HCT116 (cell line): ENCODE data around the gene HYCC2. TPM values are rescaled to one million over a fixed set of nuclear protein-coding genes. Genes with fewer than 3 reads are reported as not detected.

ENCODE experiments used
- ATAC-seq: fragments of 200-7000 bp; cut with Tn5 transposase; 2 replicates; pipeline ENCODE4 v1.9.1; 2020; ENCODE audit warnings: mild to moderate bottlenecking, moderate library complexity
- BruUV-seq: library from RNA; stranded (reverse); fragments of 400-500 nt; replicated peaks from 2 replicates; lab custom pipeline; 2021; lab: Mats Ljungman, UMichigan
- CTCF ChIA-PET: fragments of 300-600 bp; sonication (Branson Sonifier 250); formaldehyde crosslinking; loops from one replicate; lab custom pipeline; 2021; ENCODE audit warnings: antibody characterized with exemption; lab: Charles Lee
- POLR2A ChIA-PET: fragments of 300-600, 350-600 bp; sonication (Branson Sonifier 250); formaldehyde crosslinking; loops from one replicate; lab custom pipeline; 2021; ENCODE audit warnings: antibody characterized with exemption; lab: Charles Lee
- RAD21 ChIA-PET, 2 experiments: fragments of 300-600 bp; sonication (Branson Sonifier 250); formaldehyde crosslinking; loops; one replicate each; lab custom pipeline; 2023; ENCODE audit warnings: low total read pairs in 2 of 2; ENCODE audit not compliant: uncharacterized antibody in 2 of 2, unreplicated experiment in 2 of 2, low non-redundant PET in 1 of 2; lab: Charles Lee
- DNase-seq: peaks from one replicate; pipeline ENCODE4 v3.0.0-alpha.2; 2010; ENCODE audit warnings: low read depth, low spot score
- H2AFZ ChIP-seq: fragments of 200-600 bp; shearing (Covaris generic), sonication (generic); 2 replicates; pipeline ENCODE4 v1.6.1; 2017; ENCODE audit warnings: low read depth, mixed run types, mixed read lengths, antibody characterized with exemption, low read length; ENCODE audit not compliant: poor library complexity, severe bottlenecking
- H3K27ac ChIP-seq: 2 replicates; pipeline ENCODE4 v1.5.1; 2012; ENCODE audit warnings: low read depth, low read length
- H3K27me3 ChIP-seq: fragments of 200-600 bp; sonication (generic); 2 replicates; pipeline ENCODE4 v1.6.1; 2016; ENCODE audit warnings: mixed run types, low read length, mixed read lengths; ENCODE audit not compliant: insufficient read depth
- H3K36me3 ChIP-seq, 2 experiments: fragments of 200-500 bp in 1 of 2; fragments of 200-600 bp in 1 of 2; sonication (Bioruptor generic) in 1 of 2; sonication (generic) in 1 of 2; 2 replicates each; pipeline versions ENCODE4 v1.5.1 to v1.6.1; 2014 to 2016; ENCODE audit warnings: low read length in 2 of 2, inconsistent platforms in 1 of 2, mixed read lengths in 1 of 2, mixed run types in 1 of 2; ENCODE audit not compliant: insufficient read depth in 2 of 2, control insufficient read depth in 1 of 2
- H3K4me1 ChIP-seq, 2 experiments: fragments of 200-600 bp in 1 of 2; sonication (generic) in 1 of 2; 2 replicates each; pipeline versions ENCODE4 v1.5.1 to v1.6.1; 2012 to 2017; ENCODE audit warnings: low read length in 2 of 2, inconsistent platforms in 1 of 2, mild to moderate bottlenecking in 1 of 2, mixed read lengths in 1 of 2, mixed run types in 1 of 2, moderate library complexity in 1 of 2; ENCODE audit not compliant: insufficient read depth in 2 of 2, control insufficient read depth in 1 of 2
- H3K4me2 ChIP-seq: fragments of 200-600 bp; sonication (generic); 2 replicates; pipeline ENCODE4 v1.6.1; 2017; ENCODE audit warnings: mixed run types, low read length, mixed read lengths
- H3K4me3 ChIP-seq, 2 experiments: fragments of 200-600 bp in 1 of 2; sonication (generic) in 1 of 2; replicated peaks in 1 of 2; 2 replicates each; pipeline ENCODE4 v1.5.1; 2011 to 2016; ENCODE audit warnings: low read length in 2 of 2, control low read depth in 1 of 2, low read depth in 1 of 2, mild to moderate bottlenecking in 1 of 2, mixed read lengths in 1 of 2, mixed run types in 1 of 2
- H3K79me2 ChIP-seq: fragments of 200-600 bp; sonication (generic); 2 replicates; pipeline ENCODE4 v1.6.1; 2017; ENCODE audit warnings: mild to moderate bottlenecking, mixed run types, low read length, moderate library complexity, mixed read lengths; ENCODE audit not compliant: insufficient read depth
- H3K9ac ChIP-seq: fragments of 200-600 bp; sonication (generic); 2 replicates; pipeline ENCODE4 v1.6.1; 2016; ENCODE audit warnings: low read length, mixed read lengths
- H3K9me2 ChIP-seq: fragments of 200-600 bp; sonication (generic), shearing (Covaris generic); 2 replicates; pipeline ENCODE4 v1.6.1; 2017; ENCODE audit warnings: mixed run types, mild to moderate bottlenecking, moderate library complexity; ENCODE audit not compliant: insufficient read depth
- H3K9me3 ChIP-seq, 2 experiments: fragments of 200-500 bp in 1 of 2; fragments of 200-600 bp in 1 of 2; sonication (Bioruptor generic) in 1 of 2; sonication (generic) in 1 of 2; 2 replicates each; pipeline ENCODE4 v1.6.1; 2014 to 2017; ENCODE audit warnings: low read length in 2 of 2, mixed read lengths in 2 of 2, inconsistent platforms in 1 of 2, low read depth in 1 of 2, mild to moderate bottlenecking in 1 of 2, mixed run types in 1 of 2, moderate library complexity in 1 of 2; ENCODE audit not compliant: control insufficient read depth in 1 of 2, insufficient read depth in 1 of 2
- H4K20me1 ChIP-seq: fragments of 200-600 bp; sonication (generic), shearing (Covaris generic); 2 replicates; pipeline ENCODE4 v1.6.1; 2017; ENCODE audit warnings: mixed run types, mild to moderate bottlenecking, moderate library complexity; ENCODE audit not compliant: insufficient read depth
- EGR1 ChIP-seq: IDR thresholded peaks from 2 replicates; pipeline ENCODE4 v1.6.1; 2012; ENCODE audit warnings: low read depth
- EZH2 ChIP-seq: fragments of 200-600 bp; sonication (generic); IDR thresholded peaks from 2 replicates; pipeline ENCODE4 v1.6.1; 2017; ENCODE audit warnings: antibody characterized with exemption, mixed run types
- EZH2phosphoT487 ChIP-seq: fragments of 200-600 bp; IDR thresholded peaks from 2 replicates; pipeline ENCODE4 v1.6.1; 2018; ENCODE audit warnings: antibody characterized with exemption, borderline replicate concordance
- FOSL1 ChIP-seq: IDR thresholded peaks from 2 replicates; pipeline ENCODE4 v1.6.1; 2012; ENCODE audit warnings: low read depth
- RAD21 ChIP-seq: IDR thresholded peaks from 2 replicates; pipeline ENCODE4 v1.6.1; 2012; ENCODE audit warnings: low read depth, mild to moderate bottlenecking
- SIN3A ChIP-seq: IDR thresholded peaks from 2 replicates; pipeline ENCODE4 v1.6.1; 2012; ENCODE audit warnings: low read depth
- SP1 ChIP-seq: IDR thresholded peaks from 2 replicates; pipeline ENCODE4 v1.6.1; 2012; ENCODE audit warnings: low read depth
- TCF7L2 ChIP-seq: IDR thresholded peaks from 2 replicates; pipeline ENCODE4 v1.7.0; 2011; ENCODE audit warnings: borderline replicate concordance, inconsistent platforms; ENCODE audit not compliant: insufficient read depth, insufficient read length; ENCODE audit errors: extremely low read depth
- ZFX ChIP-seq: fragments of 450-650 bp; IDR thresholded peaks from 2 replicates; pipeline ENCODE4 v1.6.1; 2017
- intact Hi-C: fragments of 100-400 bp; cut with micrococcal nuclease; formaldehyde crosslinking; loops from 2 replicates; pipeline ENCODE4 v1.10.0; 2022
- total RNA-seq: library from RNA; stranded (reverse); gene quantifications from one replicate; pipeline ENCODE4 v1.2.1, GENCODE V29; 2021; ENCODE audit not compliant: unreplicated experiment
- TF ChIP-seq, protein P1 (sequence below), 3 experiments: fragments of 200-600 bp in 1 of 3; sonication (generic) in 1 of 3; IDR thresholded peaks in 2 of 3; conservative IDR thresholded peaks in 1 of 3; 2 replicates each; pipeline ENCODE4 v1.5.1; 2012 to 2017; ENCODE audit warnings: low read depth in 2 of 3, low read length in 2 of 3, antibody characterized with exemption in 1 of 3, borderline replicate concordance in 1 of 3, control low read depth in 1 of 3, mild to moderate bottlenecking in 1 of 3, mixed read lengths in 1 of 3, mixed run types in 1 of 3, moderate library complexity in 1 of 3; ENCODE audit not compliant: insufficient read depth in 1 of 3
- TF ChIP-seq, protein P2 (sequence below): IDR thresholded peaks from 2 replicates; pipeline ENCODE4 v1.6.1; 2012; ENCODE audit warnings: low read depth
- TF ChIP-seq, protein P3 (sequence below): IDR thresholded peaks from 2 replicates; pipeline ENCODE4 v1.6.1; 2012

HYCC2 gene
- total RNA-seq, 1 experiment from 2014 or later, result 9.9 TPM

DNA sequence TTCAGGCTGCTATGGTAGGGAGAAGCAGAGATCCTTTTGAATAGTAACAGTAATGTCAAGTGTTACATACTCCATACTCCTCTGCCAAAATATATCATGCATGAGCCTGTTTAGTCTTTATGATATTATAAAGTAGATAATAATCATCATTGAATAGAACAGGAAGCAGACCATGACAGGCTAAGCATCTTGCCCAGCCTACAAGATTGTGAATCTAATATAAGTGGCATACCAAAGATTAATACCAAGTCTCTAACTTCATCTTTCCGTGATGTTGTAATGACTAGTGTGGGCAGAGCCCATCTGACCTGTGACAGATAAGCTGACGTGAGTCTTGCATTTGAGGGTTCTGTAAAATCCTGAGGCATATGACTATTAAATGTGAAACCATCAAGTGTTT lies 13.4 kb upstream of the HYCC2 start:
- ChIA-PET POLR2A (no interaction called here), CTCF (no interaction called here), RAD21 (no interaction called here)
- TF ChIP-seq TCF7L2 (no peak), SP1 (no peak), RAD21 (no peak), FOSL1 (no peak), EZH2 (no peak), ZFX (no peak), EZH2phosphoT487 (no peak), EGR1 (no peak), SIN3A (no peak)
- TF ChIP-seq, protein P1, sequence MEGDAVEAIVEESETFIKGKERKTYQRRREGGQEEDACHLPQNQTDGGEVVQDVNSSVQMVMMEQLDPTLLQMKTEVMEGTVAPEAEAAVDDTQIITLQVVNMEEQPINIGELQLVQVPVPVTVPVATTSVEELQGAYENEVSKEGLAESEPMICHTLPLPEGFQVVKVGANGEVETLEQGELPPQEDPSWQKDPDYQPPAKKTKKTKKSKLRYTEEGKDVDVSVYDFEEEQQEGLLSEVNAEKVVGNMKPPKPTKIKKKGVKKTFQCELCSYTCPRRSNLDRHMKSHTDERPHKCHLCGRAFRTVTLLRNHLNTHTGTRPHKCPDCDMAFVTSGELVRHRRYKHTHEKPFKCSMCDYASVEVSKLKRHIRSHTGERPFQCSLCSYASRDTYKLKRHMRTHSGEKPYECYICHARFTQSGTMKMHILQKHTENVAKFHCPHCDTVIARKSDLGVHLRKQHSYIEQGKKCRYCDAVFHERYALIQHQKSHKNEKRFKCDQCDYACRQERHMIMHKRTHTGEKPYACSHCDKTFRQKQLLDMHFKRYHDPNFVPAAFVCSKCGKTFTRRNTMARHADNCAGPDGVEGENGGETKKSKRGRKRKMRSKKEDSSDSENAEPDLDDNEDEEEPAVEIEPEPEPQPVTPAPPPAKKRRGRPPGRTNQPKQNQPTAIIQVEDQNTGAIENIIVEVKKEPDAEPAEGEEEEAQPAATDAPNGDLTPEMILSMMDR (IDR thresholded peaks at IDR 0.05 in 2 of 3, conservative IDR thresholded peaks at IDR 0.05 in 1 of 3; ENCODE audit: borderline replicate concordance in 1 of 3, insufficient read depth in 1 of 3, low read depth in 2 of 3, low read length in 2 of 3), result no peak
- TF ChIP-seq, protein P2, sequence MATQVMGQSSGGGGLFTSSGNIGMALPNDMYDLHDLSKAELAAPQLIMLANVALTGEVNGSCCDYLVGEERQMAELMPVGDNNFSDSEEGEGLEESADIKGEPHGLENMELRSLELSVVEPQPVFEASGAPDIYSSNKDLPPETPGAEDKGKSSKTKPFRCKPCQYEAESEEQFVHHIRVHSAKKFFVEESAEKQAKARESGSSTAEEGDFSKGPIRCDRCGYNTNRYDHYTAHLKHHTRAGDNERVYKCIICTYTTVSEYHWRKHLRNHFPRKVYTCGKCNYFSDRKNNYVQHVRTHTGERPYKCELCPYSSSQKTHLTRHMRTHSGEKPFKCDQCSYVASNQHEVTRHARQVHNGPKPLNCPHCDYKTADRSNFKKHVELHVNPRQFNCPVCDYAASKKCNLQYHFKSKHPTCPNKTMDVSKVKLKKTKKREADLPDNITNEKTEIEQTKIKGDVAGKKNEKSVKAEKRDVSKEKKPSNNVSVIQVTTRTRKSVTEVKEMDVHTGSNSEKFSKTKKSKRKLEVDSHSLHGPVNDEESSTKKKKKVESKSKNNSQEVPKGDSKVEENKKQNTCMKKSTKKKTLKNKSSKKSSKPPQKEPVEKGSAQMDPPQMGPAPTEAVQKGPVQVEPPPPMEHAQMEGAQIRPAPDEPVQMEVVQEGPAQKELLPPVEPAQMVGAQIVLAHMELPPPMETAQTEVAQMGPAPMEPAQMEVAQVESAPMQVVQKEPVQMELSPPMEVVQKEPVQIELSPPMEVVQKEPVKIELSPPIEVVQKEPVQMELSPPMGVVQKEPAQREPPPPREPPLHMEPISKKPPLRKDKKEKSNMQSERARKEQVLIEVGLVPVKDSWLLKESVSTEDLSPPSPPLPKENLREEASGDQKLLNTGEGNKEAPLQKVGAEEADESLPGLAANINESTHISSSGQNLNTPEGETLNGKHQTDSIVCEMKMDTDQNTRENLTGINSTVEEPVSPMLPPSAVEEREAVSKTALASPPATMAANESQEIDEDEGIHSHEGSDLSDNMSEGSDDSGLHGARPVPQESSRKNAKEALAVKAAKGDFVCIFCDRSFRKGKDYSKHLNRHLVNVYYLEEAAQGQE, result no peak
- TF ChIP-seq, protein P3, sequence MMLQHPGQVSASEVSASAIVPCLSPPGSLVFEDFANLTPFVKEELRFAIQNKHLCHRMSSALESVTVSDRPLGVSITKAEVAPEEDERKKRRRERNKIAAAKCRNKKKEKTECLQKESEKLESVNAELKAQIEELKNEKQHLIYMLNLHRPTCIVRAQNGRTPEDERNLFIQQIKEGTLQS, result no peak
- Histone ChIP-seq H3K9me2 (no peaks in the 10 kb centered on the region), H3K4me1 (peaks cover 0 to 4% of the 10 kb centered on the region in 2 experiments; a peak in 2 of 4 replicates), H3K36me3 (peaks cover 6 to 14% of the 10 kb centered on the region in 2 experiments; a peak in 2 of 4 replicates), H3K9me3 (no peaks in the 10 kb centered on the region), H3K79me2 (peaks cover 12% of the 10 kb centered on the region; the same call in 1 of the 2 replicates), H3K9ac (no peak overlapping the region), H3K4me3 (no peak overlapping the region), H4K20me1 (no peaks in the 10 kb centered on the region), H2AFZ (no peak overlapping the region), H3K27me3 (no peaks in the 10 kb centered on the region), H3K27ac (no peak overlapping the region), H3K4me2 (no peak overlapping the region)
- ATAC-seq (no peak), DNase-seq (no peak)
- no TSS peak for BruUV-seq
- intact Hi-C loops, result no loop called here
